SU-DHL-6 (cell line): ENCODE results near the gene RAPGEF6.

Experiments used
- CTCF ChIP-seq: fragments of 200-600 bp; sonication (generic); IDR thresholded peaks from one replicate; pipeline ENCODE4 v1.5.1; 2017; ENCODE audit warnings: antibody characterized with exemption, mild to moderate bottlenecking, low read length, moderate library complexity; ENCODE audit not compliant: insufficient read depth, poor library complexity, severe bottlenecking
- EZH2phosphoT487 ChIP-seq: fragments of 200-600 bp; sonication (generic), shearing (Covaris generic); conservative IDR thresholded peaks from 2 replicates; pipeline ENCODE4 v1.6.1; 2018; ENCODE audit warnings: mild to moderate bottlenecking, antibody characterized with exemption, low read length, moderate library complexity, mixed read lengths

DNA sequence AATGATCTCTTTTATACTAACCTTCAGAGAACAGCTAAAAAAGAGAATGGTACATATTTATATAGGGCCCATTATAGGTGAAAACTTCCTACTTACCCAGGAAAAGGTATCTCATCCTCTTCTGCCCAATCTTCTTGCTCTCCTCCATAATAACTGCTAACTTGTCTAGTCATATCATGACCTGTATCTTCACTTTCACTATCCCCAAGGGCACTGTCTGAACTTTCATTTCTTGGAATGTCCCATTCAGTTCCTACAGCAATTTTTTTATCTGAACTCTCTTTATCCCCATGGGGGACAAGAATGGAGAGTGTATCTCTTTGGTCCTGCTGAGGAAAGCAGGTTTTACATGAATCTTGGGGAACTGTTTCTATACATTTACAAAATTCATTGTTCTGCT lies 36.4 kb upstream of the RAPGEF6 start:
- TF ChIP-seq CTCF = no peak
- no peak for TF ChIP-seq EZH2phosphoT487
